D721Med (cell line): ENCODE measurements around the gene PTPN12.

Experiments used
- DNase-seq: peaks from one replicate; pipeline ENCODE4 v3.0.0; 2011; ENCODE audit warnings: low spot score; ENCODE audit not compliant: insufficient read length
- FAIRE-seq: peaks from 2 replicates; lab custom pipeline; 2011; peaks lifted over from hg19 to GRCh38; lab: Jason Lieb, UNC
- TF ChIP-seq, protein P1 (sequence below): IDR thresholded peaks from 2 replicates; pipeline ENCODE4 v1.5.1; 2012; ENCODE audit warnings: mild to moderate bottlenecking, control low read depth; ENCODE audit not compliant: insufficient read depth; ENCODE audit errors: missing control alignments

The PTPN12 gene

DNA sequence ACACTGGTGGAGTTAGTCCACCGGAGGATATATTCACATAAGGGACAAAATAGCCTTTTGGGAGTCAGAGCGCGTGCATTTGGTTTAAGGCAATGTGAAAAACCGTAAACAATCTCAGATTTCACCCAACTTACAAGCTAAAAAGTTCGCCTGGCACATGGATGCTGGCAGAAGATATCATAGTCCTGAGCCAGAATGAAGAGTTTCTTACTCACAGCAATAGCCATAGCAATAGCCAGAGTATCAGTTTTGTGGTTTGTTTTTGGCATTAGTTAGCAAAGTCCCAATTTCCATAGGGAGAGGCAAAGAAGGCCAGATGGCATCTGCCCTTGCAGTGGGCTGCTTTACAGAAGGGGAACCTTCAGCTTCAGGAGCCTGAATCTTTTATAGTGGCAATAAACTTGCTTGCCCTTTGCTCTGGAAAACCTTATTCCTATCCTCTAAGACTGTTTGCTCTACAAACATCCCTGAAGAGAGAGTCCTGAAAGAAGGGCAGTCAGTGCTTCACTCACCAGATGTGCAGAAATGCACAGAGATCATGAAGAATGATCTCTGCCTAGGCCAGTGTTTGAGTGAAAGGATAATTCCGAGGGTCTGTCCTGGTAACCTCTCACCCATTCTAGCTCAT lies 130.5 kb downstream of the PTPN12 start:
- no peak for DNase-seq
- FAIRE-seq, result no peak
- TF ChIP-seq, protein P1, sequence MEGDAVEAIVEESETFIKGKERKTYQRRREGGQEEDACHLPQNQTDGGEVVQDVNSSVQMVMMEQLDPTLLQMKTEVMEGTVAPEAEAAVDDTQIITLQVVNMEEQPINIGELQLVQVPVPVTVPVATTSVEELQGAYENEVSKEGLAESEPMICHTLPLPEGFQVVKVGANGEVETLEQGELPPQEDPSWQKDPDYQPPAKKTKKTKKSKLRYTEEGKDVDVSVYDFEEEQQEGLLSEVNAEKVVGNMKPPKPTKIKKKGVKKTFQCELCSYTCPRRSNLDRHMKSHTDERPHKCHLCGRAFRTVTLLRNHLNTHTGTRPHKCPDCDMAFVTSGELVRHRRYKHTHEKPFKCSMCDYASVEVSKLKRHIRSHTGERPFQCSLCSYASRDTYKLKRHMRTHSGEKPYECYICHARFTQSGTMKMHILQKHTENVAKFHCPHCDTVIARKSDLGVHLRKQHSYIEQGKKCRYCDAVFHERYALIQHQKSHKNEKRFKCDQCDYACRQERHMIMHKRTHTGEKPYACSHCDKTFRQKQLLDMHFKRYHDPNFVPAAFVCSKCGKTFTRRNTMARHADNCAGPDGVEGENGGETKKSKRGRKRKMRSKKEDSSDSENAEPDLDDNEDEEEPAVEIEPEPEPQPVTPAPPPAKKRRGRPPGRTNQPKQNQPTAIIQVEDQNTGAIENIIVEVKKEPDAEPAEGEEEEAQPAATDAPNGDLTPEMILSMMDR, result no peak

DNA sequence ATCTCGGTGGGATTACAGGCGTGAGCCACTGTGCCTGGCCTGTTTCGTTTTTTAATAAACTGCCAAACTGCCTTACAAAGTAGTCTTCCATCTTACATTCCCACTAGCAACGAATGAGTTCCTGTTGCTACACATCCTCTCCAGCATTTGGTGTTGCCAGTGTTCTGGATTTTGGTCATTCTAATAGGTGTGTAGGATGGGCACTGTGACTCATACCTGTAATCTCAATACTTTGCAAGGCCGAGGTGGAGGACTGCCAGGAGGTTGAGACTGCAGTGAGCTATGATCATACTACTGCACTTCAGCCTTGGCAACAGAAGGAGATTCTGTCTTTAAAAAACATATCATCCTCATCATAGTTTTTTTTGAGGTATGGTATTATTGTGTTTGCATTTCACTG lies 137.8 kb downstream of the PTPN12 start:
- no peak for DNase-seq
- TF ChIP-seq, protein P1, result no peak
- no peak for FAIRE-seq

DNA sequence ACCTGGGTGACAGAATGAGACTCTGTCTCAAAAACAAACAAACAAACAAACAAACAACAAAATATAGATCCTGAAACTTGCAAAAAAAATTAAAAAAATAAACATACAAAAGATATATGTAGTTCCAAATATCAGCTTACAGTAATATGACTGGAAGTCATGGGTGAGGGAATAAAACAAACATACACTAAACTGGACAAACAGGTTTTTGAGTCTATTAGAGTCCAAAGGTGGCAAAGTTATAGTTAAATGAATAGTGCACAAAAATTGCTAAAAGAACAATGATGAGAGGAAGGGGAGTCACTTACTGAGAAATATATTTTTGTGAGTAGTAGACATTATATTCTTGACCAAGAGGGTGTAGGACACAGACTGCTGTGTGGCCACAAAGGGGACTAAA lies 142.5 kb downstream of the PTPN12 start:
- TF ChIP-seq, protein P1, result no peak
- DNase-seq, result no peak

DNA sequence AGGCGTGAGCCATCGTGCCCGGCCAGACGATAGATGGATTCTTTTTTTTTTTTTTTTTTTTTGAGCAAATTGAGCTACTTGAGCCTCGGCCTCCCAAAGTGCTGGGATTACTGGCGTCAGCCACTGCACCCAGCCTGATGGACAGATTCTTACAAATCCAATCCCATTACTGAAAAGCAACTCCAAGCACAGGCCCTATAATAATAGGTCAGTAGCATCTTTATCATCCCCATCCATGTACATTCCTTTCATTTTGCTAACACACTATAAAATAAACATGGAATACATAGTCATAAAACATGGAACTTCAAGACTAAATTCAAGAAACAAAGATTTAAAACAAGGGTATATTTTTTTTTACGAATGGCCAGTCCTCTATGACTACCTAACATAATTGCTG lies 143.2 kb downstream of the PTPN12 start:
- no peak for DNase-seq
- FAIRE-seq, result no peak
- TF ChIP-seq, protein P1, result no peak

More for the DNA sequence above, 142.5 kb downstream of the PTPN12 start:
- no peak for FAIRE-seq

DNA sequence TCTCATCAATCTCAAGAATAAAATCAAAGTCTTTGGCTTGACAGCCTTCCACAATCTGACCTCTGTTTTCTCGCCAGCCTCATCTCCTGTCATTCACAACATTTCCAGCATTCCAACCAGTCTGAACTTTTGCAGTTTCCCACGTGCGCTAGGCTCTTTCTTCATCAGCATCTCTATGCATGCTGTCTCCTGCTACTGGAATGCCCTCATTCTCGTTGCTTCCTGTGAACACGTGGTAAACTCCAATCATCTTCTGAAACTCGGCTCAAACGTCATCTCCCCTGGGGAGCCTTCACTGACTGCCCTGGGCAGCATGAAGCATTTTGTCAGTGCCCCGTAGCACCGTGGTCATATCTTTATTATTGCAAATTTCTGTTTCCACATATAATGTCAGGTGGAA lies 146.9 kb downstream of the PTPN12 start:
- no peak for FAIRE-seq
- DNase-seq, result no peak
- TF ChIP-seq, protein P1, result no peak

DNA sequence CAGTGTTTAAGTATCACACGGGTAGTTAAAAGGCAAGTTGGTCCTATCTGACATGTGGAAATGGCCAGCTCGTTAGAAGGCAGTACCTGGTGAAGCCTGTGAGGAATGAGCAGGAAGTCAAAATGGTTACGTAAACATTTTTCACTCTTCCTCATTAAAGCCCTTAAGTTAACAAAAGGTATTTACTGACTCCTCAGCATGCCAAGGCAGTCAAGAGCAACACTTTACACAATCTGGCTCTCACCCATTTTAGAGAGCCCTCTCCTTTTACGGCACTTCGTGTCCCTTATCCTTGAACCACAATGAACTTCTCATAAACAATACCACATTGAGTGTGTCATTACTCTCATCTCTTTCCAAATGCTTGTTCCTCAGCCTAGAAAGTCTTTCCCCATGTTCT lies 148.1 kb downstream of the PTPN12 start:
- TF ChIP-seq, protein P1, result no peak
- DNase-seq (no peak), FAIRE-seq (no peak)

DNA sequence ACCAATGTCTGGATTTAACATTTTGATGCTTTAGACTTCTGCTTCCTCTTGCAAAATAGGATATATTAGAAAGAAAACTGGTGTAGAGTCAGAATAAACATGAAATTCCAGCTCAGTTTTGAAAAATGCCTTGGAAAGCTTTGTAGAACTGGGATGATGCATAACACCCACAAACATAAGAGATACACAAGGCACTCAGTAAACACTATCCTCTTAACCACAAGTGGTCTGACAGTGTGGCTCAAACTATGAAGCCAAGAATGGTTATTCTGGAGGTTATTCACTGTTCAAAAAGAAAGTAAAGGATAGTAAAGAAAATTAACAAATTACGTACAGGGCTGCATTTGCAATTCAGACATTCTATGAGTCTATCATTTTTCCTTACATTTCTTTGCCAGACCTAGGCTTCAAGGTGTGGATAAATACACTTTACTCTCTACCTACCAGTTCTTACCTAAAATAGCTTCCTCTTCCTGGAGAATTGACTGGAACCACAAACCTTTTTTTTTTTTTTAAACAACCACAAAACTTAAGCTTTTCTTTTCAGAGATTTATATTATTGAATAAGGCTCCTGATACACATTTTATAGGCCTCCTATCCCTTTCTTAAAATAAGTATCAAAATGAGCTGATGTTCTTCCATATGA lies 150.1 kb downstream of the PTPN12 start:
- FAIRE-seq (no peak), DNase-seq (no peak)
- TF ChIP-seq, protein P1, result no peak
